ENCODE measurements around the gene GLRA1.
"Not testable (repeated sequence)": the region's sequence is repeated elsewhere in the genome, so short reads cannot be mapped to it uniquely, and the experiment has no call there.

Gene GLRA1

DNA sequence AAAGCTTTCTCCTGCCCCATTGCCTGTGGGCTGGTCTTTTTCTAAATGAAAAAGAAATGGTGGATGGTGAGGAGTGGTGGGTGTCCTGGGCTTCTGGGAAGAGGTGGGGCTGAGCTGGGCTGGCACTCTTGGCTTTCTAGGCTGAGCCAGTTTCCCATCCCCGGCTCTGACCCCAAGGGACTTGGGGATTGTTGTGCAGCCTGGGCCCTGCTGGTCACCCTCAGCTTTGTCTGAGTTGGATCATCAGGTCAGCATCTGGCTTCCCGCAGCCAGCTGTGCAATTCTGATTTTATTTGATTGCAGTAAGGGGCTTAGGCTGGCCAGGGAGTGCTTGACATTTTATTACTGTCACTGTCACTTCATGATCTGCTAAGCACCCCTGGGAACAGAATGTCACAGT, 25.3 kb downstream of the GLRA1 start:
- Histone ChIP-seq H3K4me3 (no peak overlapping the region), H3K27ac (no peak overlapping the region)
- no peak for DNase-seq (ENCODE audit: low spot score)
- TF ChIP-seq, protein P1, sequence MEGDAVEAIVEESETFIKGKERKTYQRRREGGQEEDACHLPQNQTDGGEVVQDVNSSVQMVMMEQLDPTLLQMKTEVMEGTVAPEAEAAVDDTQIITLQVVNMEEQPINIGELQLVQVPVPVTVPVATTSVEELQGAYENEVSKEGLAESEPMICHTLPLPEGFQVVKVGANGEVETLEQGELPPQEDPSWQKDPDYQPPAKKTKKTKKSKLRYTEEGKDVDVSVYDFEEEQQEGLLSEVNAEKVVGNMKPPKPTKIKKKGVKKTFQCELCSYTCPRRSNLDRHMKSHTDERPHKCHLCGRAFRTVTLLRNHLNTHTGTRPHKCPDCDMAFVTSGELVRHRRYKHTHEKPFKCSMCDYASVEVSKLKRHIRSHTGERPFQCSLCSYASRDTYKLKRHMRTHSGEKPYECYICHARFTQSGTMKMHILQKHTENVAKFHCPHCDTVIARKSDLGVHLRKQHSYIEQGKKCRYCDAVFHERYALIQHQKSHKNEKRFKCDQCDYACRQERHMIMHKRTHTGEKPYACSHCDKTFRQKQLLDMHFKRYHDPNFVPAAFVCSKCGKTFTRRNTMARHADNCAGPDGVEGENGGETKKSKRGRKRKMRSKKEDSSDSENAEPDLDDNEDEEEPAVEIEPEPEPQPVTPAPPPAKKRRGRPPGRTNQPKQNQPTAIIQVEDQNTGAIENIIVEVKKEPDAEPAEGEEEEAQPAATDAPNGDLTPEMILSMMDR (IDR thresholded peaks at IDR 0.05): no peak

DNA sequence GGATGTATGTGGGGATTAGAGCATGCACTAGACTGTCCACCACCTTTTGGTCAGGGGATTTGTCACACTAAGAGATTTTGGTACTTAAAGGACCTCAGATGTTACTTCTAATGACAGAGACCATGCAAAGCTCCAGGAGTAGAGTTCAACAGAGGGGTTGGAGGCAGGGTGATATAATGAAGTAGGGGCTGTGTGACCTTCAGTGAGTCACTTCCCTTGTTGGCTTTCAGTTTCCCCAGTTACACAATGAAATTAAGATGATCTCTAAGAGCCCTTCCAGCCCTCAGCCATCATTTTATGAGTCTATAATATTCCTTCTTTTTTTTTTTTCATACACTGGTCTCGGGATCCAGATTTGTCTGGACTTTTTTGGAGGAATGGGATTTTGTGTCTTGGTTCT, 26.8 kb downstream of the GLRA1 start:
- Histone ChIP-seq H3K27ac (no peak overlapping the region), H3K4me3 (no peak overlapping the region)
- TF ChIP-seq, protein P1 (IDR thresholded peaks at IDR 0.05): no peak
- no peak for DNase-seq (ENCODE audit: low spot score)

DNA sequence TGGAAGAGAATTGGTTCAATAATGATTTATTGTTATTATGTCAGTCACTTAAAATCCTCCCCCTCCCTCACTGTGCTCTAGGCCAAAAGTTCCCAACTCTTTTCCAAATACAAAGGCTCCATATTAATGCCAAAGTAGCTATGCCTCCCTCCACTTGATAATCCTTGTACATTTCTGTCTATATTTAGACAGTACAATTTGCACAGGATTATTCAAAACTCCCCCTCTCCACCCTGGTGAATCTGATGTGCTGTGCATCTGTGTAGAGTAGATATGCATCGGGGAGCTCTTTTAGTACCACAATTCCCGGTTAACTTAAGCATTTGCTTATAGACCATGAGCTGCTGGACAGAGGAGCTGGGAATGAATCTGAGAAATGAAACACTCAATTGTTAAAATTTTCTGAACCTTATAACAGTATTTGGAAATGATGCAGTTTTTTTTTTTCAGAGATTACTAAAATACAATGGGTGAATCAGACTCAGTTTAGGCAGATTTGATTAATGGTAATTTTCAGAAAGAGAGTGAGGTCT, 27.6 kb downstream of the GLRA1 start:
- H3K27ac ChIP-seq: no peak overlapping the region
- DNase-seq (ENCODE audit: low spot score): no peak
- TF ChIP-seq, protein P1 (IDR thresholded peaks at IDR 0.05): no peak
- no peak overlapping the region for H3K4me3 ChIP-seq

DNA sequence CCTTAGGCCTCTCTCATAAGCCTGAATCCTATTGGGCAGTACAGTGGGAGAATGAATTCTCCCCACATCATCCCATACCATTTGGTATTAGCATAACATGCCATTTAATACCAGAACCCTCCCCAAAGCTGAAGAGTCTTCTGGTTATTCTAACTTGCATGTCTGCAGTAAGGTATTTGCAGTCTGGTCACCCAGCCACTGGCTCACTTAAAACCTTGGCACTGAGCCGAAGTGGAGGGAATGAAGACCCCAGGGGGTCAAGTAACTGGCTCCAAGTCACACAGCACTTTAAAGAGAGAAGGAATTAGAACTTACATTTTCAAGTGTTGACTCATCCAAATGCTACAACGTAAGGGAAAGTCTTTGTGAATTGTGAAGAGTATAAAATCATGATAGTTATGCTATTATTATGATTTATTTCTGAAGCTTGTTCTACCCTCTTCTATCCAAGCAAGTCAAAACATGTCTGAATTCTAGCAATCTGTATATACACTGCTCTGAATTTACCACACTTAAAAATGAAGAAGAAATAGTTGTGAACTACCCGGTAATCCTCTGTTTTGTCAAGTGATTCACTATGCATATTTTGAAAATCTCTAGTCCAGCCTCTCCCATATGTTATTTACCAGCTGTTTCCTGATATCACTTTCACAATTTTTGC, 28.5 kb downstream of the GLRA1 start:
- Histone ChIP-seq H3K4me3 (no peak overlapping the region), H3K27ac (peak overlapping the region in 1 of 2 donors; percentile 19)
- no peak for DNase-seq (ENCODE audit: low spot score)
- TF ChIP-seq, protein P1 (IDR thresholded peaks at IDR 0.05): no peak

DNA sequence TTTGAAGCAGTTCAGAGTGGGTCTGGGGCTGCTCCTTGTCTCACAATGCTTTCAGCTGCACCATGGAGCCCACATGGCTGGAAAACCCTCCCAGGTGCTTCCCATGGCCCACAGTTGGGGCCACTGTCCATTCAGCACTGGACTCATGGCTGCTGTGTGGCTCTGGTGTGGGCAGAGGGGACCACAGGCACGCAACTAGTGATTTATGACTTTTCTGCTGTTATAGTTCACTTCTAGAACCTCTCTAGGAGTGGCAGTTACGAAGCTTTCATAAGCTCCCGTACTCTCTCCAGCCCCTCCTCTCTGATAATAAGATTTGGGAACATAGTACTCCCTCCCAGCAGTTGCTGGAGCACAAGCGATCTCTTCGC, 29.0 kb downstream of the GLRA1 start:
- Histone ChIP-seq H3K27ac (peak overlapping the region in 1 of 2 donors; percentile 19), H3K4me3 (no peak overlapping the region)
- TF ChIP-seq, protein P1 (IDR thresholded peaks at IDR 0.05): no peak
- DNase-seq (ENCODE audit: low spot score): no peak

DNA sequence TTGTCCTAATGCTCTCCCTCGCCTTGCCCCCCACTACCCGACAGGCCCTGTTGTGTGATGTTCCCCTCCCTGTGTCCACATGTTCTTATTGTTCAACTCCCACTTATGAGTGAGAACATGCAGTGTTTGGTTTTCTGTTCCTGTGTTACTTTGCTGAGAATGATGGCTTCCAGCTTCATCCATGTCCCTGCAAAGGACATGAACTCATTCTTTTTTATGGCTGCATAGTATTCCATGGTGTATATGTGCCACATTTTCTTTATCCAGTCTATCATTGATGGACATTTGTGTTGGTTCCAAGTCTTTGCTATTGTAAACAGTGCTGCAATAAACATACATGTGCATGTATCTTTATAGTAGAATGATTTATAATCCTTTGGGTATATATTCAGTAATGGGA, 31.2 kb downstream of the GLRA1 start:
- not testable (repeated sequence) for DNase-seq (ENCODE audit: low spot score); H3K27ac ChIP-seq; H3K4me3 ChIP-seq

DNA sequence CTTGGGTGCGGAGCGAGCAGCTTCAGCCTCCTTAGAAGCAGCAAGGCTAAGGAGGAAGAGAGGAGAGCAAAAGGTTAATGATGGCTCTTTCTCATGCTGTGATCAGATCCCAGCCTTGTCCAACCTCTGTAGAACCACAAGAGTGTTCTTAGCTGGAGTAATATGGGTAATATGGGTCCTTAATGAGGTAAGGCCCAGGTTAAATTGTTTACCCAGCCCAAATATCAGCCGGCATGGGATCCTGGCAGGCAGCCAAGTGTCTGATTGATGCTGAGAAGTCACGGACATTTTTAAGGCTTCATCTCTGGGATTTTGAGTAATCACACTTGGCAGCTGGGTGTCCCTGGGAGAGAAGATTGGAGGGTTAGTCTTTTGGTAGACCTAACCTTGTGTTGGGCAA, 32.3 kb downstream of the GLRA1 start:
- no peak for DNase-seq (ENCODE audit: low spot score)
- H3K4me3 ChIP-seq: no peak overlapping the region
- TF ChIP-seq, protein P1 (IDR thresholded peaks at IDR 0.05): no peak
- no peak overlapping the region for H3K27ac ChIP-seq

Measured in coronary artery (tissue), 2 donors.